Upper lobe of right lung (tissue), 1 donor: Measurements from ENCODE around the gene MRPL37. TPM values are rescaled to one million over a fixed set of nuclear protein-coding genes. Genes with fewer than 3 reads are reported as not detected.

Experiments
- ATAC-seq: fragments of 200-7000 bp; cut with Tn5 transposase; one replicate; pipeline ENCODE4 v1.9.1; 2020; ENCODE audit warnings: mild to moderate bottlenecking, moderate library complexity
- DNase-seq: peaks from one replicate; pipeline ENCODE4 v3.0.0-alpha.2; 2020
- H3K27ac ChIP-seq: fragments of 200-600 bp; one replicate; pipeline ENCODE4 v1.8.0; 2022
- H3K27me3 ChIP-seq: fragments of 200-600 bp; one replicate; pipeline ENCODE4 v1.8.0; 2022; ENCODE audit warnings: mild to moderate bottlenecking
- H3K36me3 ChIP-seq: fragments of 200-600 bp; one replicate; pipeline ENCODE4 v1.8.0; 2022
- H3K4me1 ChIP-seq: fragments of 200-600 bp; one replicate; pipeline ENCODE4 v1.8.0; 2022
- H3K4me3 ChIP-seq: fragments of 200-600 bp; one replicate; pipeline ENCODE4 v1.8.0; 2022; ENCODE audit warnings: mild to moderate bottlenecking
- H3K9me3 ChIP-seq: fragments of 200-600 bp; one replicate; pipeline ENCODE4 v1.8.0; 2022
- CTCF ChIP-seq: fragments of 200-600 bp; IDR thresholded peaks from one replicate; pipeline ENCODE4 v1.8.0; 2022; ENCODE audit warnings: antibody characterized with exemption
- intact Hi-C: fragments of 100-400 bp; cut with DNase I; formaldehyde crosslinking; loops from one replicate; pipeline ENCODE4 v1.11.0; 2022
- total RNA-seq: library from RNA; stranded (reverse); fragmentation: NEBNext Ultra II Directional; extraction: Animal tissue kit (Norgen Biotek cat#: 25700); gene quantifications from one replicate; pipeline ENCODE4 v1.2.1, GENCODE V29; 2021
- donor health status: DM: no; HTN: yes; CAD: no; lungs with severe emphysema.

MRPL37 gene
- total RNA-seq, 1 donor from 2014 or later: 41.9 TPM

GRCh38 chr1:54246116-54246721 lies 46.3 kb downstream of the MRPL37 start:
- Histone ChIP-seq H3K4me3 (no peak overlapping the region), H3K9me3 (no peaks in the 10 kb centered on the region), H3K36me3 (peaks cover 20% of the 10 kb centered on the region), H3K4me1 (no peaks in the 10 kb centered on the region), H3K27me3 (no peaks in the 10 kb centered on the region), H3K27ac (no peak overlapping the region)
- intact Hi-C loops: no loop called here
- DNase-seq (no peak), ATAC-seq (no peak)
- TF ChIP-seq CTCF: no peak

GRCh38 chr1:54247863-54248515 lies 48.0 kb downstream of the MRPL37 start:
- ATAC-seq: no peak
- H3K9me3 ChIP-seq: no peaks in the 10 kb centered on the region
- H3K27me3 ChIP-seq: no peaks in the 10 kb centered on the region
- H3K27ac ChIP-seq: no peak overlapping the region
- DNase-seq: no peak
- intact Hi-C loops: no loop called here
- no peaks in the 10 kb centered on the region for H3K4me1 ChIP-seq
- no peak overlapping the region for H3K4me3 ChIP-seq
- TF ChIP-seq CTCF: no peak
- H3K36me3 ChIP-seq: peaks cover 7% of the 10 kb centered on the region

GRCh38 chr1:54248966-54249365 lies 49.0 kb downstream of the MRPL37 start:
- Histone ChIP-seq H3K27ac (no peak overlapping the region), H3K4me1 (no peaks in the 10 kb centered on the region), H3K36me3 (peaks cover 4% of the 10 kb centered on the region), H3K4me3 (no peak overlapping the region), H3K9me3 (no peaks in the 10 kb centered on the region), H3K27me3 (no peaks in the 10 kb centered on the region)
- no peak for ATAC-seq
- no peak for TF ChIP-seq CTCF
- DNase-seq: no peak
- intact Hi-C loops: no loop called here

- no peak for TF ChIP-seq CTCF
- peak overlapping the region; percentile 17 for H3K27ac ChIP-seq
- H3K4me3 ChIP-seq: no peak overlapping the region
- no peaks in the 10 kb centered on the region for H3K4me1 ChIP-seq
- H3K36me3 ChIP-seq: peaks cover 4% of the 10 kb centered on the region
- ATAC-seq: peak; percentile 45
- intact Hi-C loops: no loop called here
- DNase-seq: no peak
- H3K9me3 ChIP-seq: no peaks in the 10 kb centered on the region
- H3K27me3 ChIP-seq: no peaks in the 10 kb centered on the region
These were observed 50.0 kb downstream of the MRPL37 start for GRCh38 chr1:54249819-54250435.

- Histone ChIP-seq H3K4me1 (no peaks in the 10 kb centered on the region), H3K27me3 (no peaks in the 10 kb centered on the region), H3K27ac (no peak overlapping the region), H3K9me3 (no peaks in the 10 kb centered on the region), H3K36me3 (peaks cover 4% of the 10 kb centered on the region), H3K4me3 (no peak overlapping the region)
- no peak for TF ChIP-seq CTCF
- DNase-seq (no peak), ATAC-seq (no peak)
- intact Hi-C loops: no loop called here
These were observed 50.7 kb downstream of the MRPL37 start for GRCh38 chr1:54250670-54251069.
